Thoracic aorta (tissue), 2 donors: ENCODE results near the gene FDPS. TPM values are rescaled to one million over a fixed set of nuclear protein-coding genes. Genes with fewer than 3 reads are reported as not detected.
A peak's percentile ranks its signal among the peaks of the same experiment; 100 is the strongest.

Source experiments
- ATAC-seq: fragments of 150-250 bp; one replicate; pipeline ENCODE4 v1.8.0; 2017; ENCODE audit warnings: low read depth; ENCODE audit not compliant: insufficient number of reproducible peaks, low FRiP score
- DNase-seq: peaks from one replicate; pipeline ENCODE4 v3.0.0-alpha.2; 2020; ENCODE audit warnings: low spot score
- H3K27ac ChIP-seq, 2 donors: fragments of 200-600 bp; sonication (generic); 1 replicate in 1 of 2; 2 replicates in 1 of 2; pipeline ENCODE4 v1.5.1; 2016; ENCODE audit warnings: mild to moderate bottlenecking in 2 of 2, moderate library complexity in 2 of 2
- H3K27me3 ChIP-seq: fragments of 200-600 bp; sonication (generic); replicated peaks from 2 replicates; pipeline ENCODE4 v1.6.0; 2016; ENCODE audit warnings: mild to moderate bottlenecking; ENCODE audit not compliant: insufficient read depth
- H3K36me3 ChIP-seq: fragments of 200-600 bp; sonication (generic); one replicate; pipeline ENCODE4 v1.5.1; 2016
- H3K4me1 ChIP-seq, 2 donors: fragments of 200-600 bp; sonication (generic); 1 replicate in 1 of 2; 2 replicates in 1 of 2; pipeline versions ENCODE4 v1.5.1 to v1.6.0; 2016; ENCODE audit warnings: low read depth in 2 of 2, mild to moderate bottlenecking in 1 of 2; ENCODE audit not compliant: control insufficient read depth in 1 of 2
- H3K4me3 ChIP-seq: fragments of 200-600 bp; sonication (generic); 2 replicates; pipeline ENCODE4 v1.5.1; 2016; ENCODE audit warnings: mild to moderate bottlenecking
- H3K9me3 ChIP-seq: fragments of 200-600 bp; sonication (generic); 2 replicates; pipeline ENCODE4 v1.5.1; 2016
- CTCF ChIP-seq: fragments of 200-600 bp; sonication (generic); IDR thresholded peaks from one replicate; pipeline ENCODE4 v1.5.1; 2019; ENCODE audit warnings: antibody characterized with exemption
- total RNA-seq, 2 donors: library from RNA; depleted of rRNA; stranded (reverse); fragments of >200 nt; gene quantifications; one replicate each; pipeline versions ENCODE4 v1.1.0 to v1.2.3, GENCODE V29; 2016

The FDPS gene
- total RNA-seq, 2 donors from 2014 or later = 57.8 to 68.2 TPM

GRCh38 chr1:155309423-155310021 is 856 bp downstream of the FDPS start:
- Histone ChIP-seq H3K4me1 (peaks cover 3 to 25% of the 10 kb centered on the region in 2 donors), H3K27me3 (no peaks in the 10 kb centered on the region), H3K9me3 (no peaks in the 10 kb centered on the region), H3K36me3 (peaks cover 4% of the 10 kb centered on the region), H3K4me3 (peak overlapping the region; percentile 89), H3K27ac (peak overlapping the region; percentile 76 to 91)
- no peak for TF ChIP-seq CTCF
- DNase-seq = no peak
- no peak for ATAC-seq

- Histone ChIP-seq H3K36me3 (peaks cover 4% of the 10 kb centered on the region), H3K9me3 (no peaks in the 10 kb centered on the region), H3K27ac (no peak overlapping the region), H3K4me3 (no peak overlapping the region), H3K4me1 (peaks cover 3 to 19% of the 10 kb centered on the region in 2 donors), H3K27me3 (no peaks in the 10 kb centered on the region)
- DNase-seq = no peak
- no peak for ATAC-seq
- TF ChIP-seq CTCF = no peak
These were observed 4.6 kb downstream of the FDPS start for GRCh38 chr1:155313261-155313660.

GRCh38 chr1:155316922-155317321 is 8.3 kb downstream of the FDPS start:
- Histone ChIP-seq H3K36me3 (peaks cover 4% of the 10 kb centered on the region), H3K27ac (no peak overlapping the region), H3K4me1 (peaks cover 6 to 15% of the 10 kb centered on the region in 2 donors), H3K4me3 (no peak overlapping the region), H3K9me3 (no peaks in the 10 kb centered on the region), H3K27me3 (no peaks in the 10 kb centered on the region)
- DNase-seq = no peak
- no peak for ATAC-seq
- TF ChIP-seq CTCF = no peak

- DNase-seq = no peak
- ATAC-seq = no peak
These were observed 9.4 kb downstream of the FDPS start for GRCh38 chr1:155318082-155318481.

GRCh38 chr1:155319536-155319935 is 10.9 kb downstream of the FDPS start:
- DNase-seq = no peak
- TF ChIP-seq CTCF = no peak
- Histone ChIP-seq H3K27ac (no peak overlapping the region), H3K27me3 (no peaks in the 10 kb centered on the region), H3K36me3 (no peaks in the 10 kb centered on the region), H3K4me1 (peaks cover 10 to 20% of the 10 kb centered on the region in 2 donors), H3K9me3 (no peaks in the 10 kb centered on the region), H3K4me3 (no peak overlapping the region)
- ATAC-seq = no peak

More at GRCh38 chr1:155318082-155318481, 9.4 kb downstream of the FDPS start:
- H3K27me3 ChIP-seq = no peaks in the 10 kb centered on the region
- TF ChIP-seq CTCF = no peak
- H3K4me3 ChIP-seq = no peak overlapping the region
- H3K4me1 ChIP-seq = peaks cover 10 to 20% of the 10 kb centered on the region in 2 donors
- peaks cover 4% of the 10 kb centered on the region for H3K36me3 ChIP-seq
- no peaks in the 10 kb centered on the region for H3K9me3 ChIP-seq
- no peak overlapping the region for H3K27ac ChIP-seq
